K562 (cell line): ENCODE results near the gene SLC39A11. TPM values are rescaled to one million over a fixed set of nuclear protein-coding genes. Genes with fewer than 3 reads are reported as not detected.

Experiments used
- ATAC-seq: fragments of 200-7000 bp; cut with Tn5 transposase; 3 replicates; pipeline ENCODE4 v1.9.1; 2020; ENCODE audit warnings: moderate library complexity
- BruUV-seq: library from RNA; stranded (reverse); fragments of 400-500 nt; replicated peaks from 2 replicates; lab custom pipeline; 2021; lab: Mats Ljungman, UMichigan
- CTCF ChIA-PET: fragments of 300-600 bp; formaldehyde crosslinking; extraction: SDS; loops from one replicate; lab custom pipeline; 2021; ENCODE audit warnings: low intra/inter-chr PET ratio; lab: Yijun Ruan, JAX
- POLR2A ChIA-PET: fragments of 300-600, 350-650 bp; sonication (Branson Sonifier 250); formaldehyde crosslinking; extraction: SDS; loops from one replicate; lab custom pipeline; 2021; ENCODE audit warnings: antibody characterized with exemption, inconsistent platforms; lab: Yijun Ruan, JAX
- DNase-seq, 4 experiments: peaks; one replicate each; pipeline versions ENCODE4 v3.0.0 to v3.0.0-alpha.2; 2011 to 2018; ENCODE audit warnings: low spot score in 3 of 4, mixed read lengths in 3 of 4; ENCODE audit errors: extremely low read depth in 1 of 4
- FAIRE-seq: peaks from 2 replicates; lab custom pipeline; 2011; peaks lifted over from hg19 to GRCh38; lab: Jason Lieb, UNC
- H2AFZ ChIP-seq: 2 replicates; pipeline ENCODE4 v1.6.0; 2011; ENCODE audit warnings: low read depth, low read length, control low read depth, inconsistent platforms
- H3K27ac ChIP-seq: fragments of 200-600 bp; 3 replicates; pipeline ENCODE4 v1.8.0; 2011; ENCODE audit warnings: low read depth, mild to moderate bottlenecking, control low read depth, inconsistent platforms, low read length, moderate library complexity, mixed read lengths; ENCODE audit errors: extremely low read depth
- H3K27me3 ChIP-seq, 2 experiments: fragments of 300-600 bp in 1 of 2; 2 replicates in 1 of 2; 3 replicates in 1 of 2; pipeline versions ENCODE4 v1.6.0 to v1.8.0; 2011; ENCODE audit warnings: inconsistent platforms in 2 of 2, low read length in 2 of 2, mild to moderate bottlenecking in 1 of 2, mixed read lengths in 1 of 2, moderate library complexity in 1 of 2; ENCODE audit not compliant: control insufficient read depth in 2 of 2, insufficient read depth in 2 of 2
- H3K36me3 ChIP-seq: fragments of 300-600 bp; 3 replicates; pipeline ENCODE4 v1.8.0; 2011; ENCODE audit warnings: mild to moderate bottlenecking, low read length, inconsistent platforms; ENCODE audit not compliant: control insufficient read depth, insufficient read depth
- H3K4me1 ChIP-seq, 2 experiments: fragments of 200-600 bp in 1 of 2; replicated peaks in 1 of 2; 2 replicates in 1 of 2; 3 replicates in 1 of 2; pipeline versions ENCODE4 v1.5.1 to v1.8.0; 2011; ENCODE audit warnings: inconsistent platforms in 2 of 2, low read length in 2 of 2, mild to moderate bottlenecking in 1 of 2, mixed read lengths in 1 of 2, moderate library complexity in 1 of 2; ENCODE audit not compliant: control insufficient read depth in 2 of 2, insufficient read depth in 2 of 2
- H3K4me2 ChIP-seq: 2 replicates; pipeline ENCODE4 v1.6.1; 2011; ENCODE audit warnings: low read length, control low read depth, inconsistent platforms, mixed read lengths; ENCODE audit not compliant: insufficient read depth
- H3K4me3 ChIP-seq: fragments of 200-600 bp; sonication (generic), shearing (Covaris generic); 2 replicates; pipeline ENCODE4 v1.5.1; 2016; ENCODE audit warnings: control low read depth, inconsistent platforms
- H3K79me2 ChIP-seq: fragments of 200-600 bp; 3 replicates; pipeline ENCODE4 v1.8.0; 2011; ENCODE audit warnings: low read length, inconsistent platforms; ENCODE audit not compliant: control insufficient read depth, insufficient read depth
- H3K9ac ChIP-seq, 2 experiments: 2 replicates each; pipeline versions ENCODE4 v1.6.0 to v1.6.1; 2011; ENCODE audit warnings: low read depth in 2 of 2, low read length in 2 of 2, control low read depth in 1 of 2, inconsistent platforms in 1 of 2, mild to moderate bottlenecking in 1 of 2, mixed read lengths in 1 of 2; ENCODE audit not compliant: insufficient read depth in 1 of 2
- H3K9me1 ChIP-seq: one replicate; pipeline ENCODE4 v1.6.0; 2011; ENCODE audit warnings: inconsistent platforms, mild to moderate bottlenecking, low read length, moderate library complexity; ENCODE audit not compliant: control insufficient read depth, insufficient read depth
- H3K9me3 ChIP-seq: replicated peaks from 2 replicates; pipeline ENCODE4 v1.5.1; 2011; ENCODE audit warnings: low read depth, low read length, inconsistent platforms; ENCODE audit not compliant: control insufficient read depth, insufficient read depth
- H4K20me1 ChIP-seq: replicated peaks from 2 replicates; pipeline ENCODE4 v1.6.1; 2011; ENCODE audit warnings: low read length, inconsistent platforms, mixed read lengths; ENCODE audit not compliant: control insufficient read depth, insufficient read depth
- GABPB2 ChIP-seq: fragments of 250-450 bp; sonication (Bioruptor Pico); conservative IDR thresholded peaks from 2 replicates; pipeline ENCODE4 v1.5.1; 2021; ENCODE audit warnings: mild to moderate bottlenecking
- JUN ChIP-seq, 2 experiments: sonication (generic) in 1 of 2; formaldehyde crosslinking in 1 of 2; IDR thresholded peaks; 2 replicates each; pipeline versions ENCODE4 v1.6.1 to v1.8.0; 2012 to 2022; ENCODE audit warnings: borderline replicate concordance in 2 of 2, mild to moderate bottlenecking in 2 of 2, improper control_type of control experiment in 1 of 2, low read depth in 1 of 2, low read length in 1 of 2, missing genetic modification reagents in 1 of 2
- KLF1 ChIP-seq: fragments of 450-650 bp; IDR thresholded peaks from 2 replicates; pipeline ENCODE4 v1.6.1; 2016; ENCODE audit warnings: missing genetic modification characterization, missing compliant biosample characterization
- KLF6 ChIP-seq: fragments of 250-450 bp; sonication (Bioruptor Pico); IDR thresholded peaks from 2 replicates; pipeline ENCODE4 v1.4.0; 2020; ENCODE audit warnings: mild to moderate bottlenecking, moderate library complexity, borderline replicate concordance
- NR3C1 ChIP-seq: sonication (generic); formaldehyde crosslinking; IDR thresholded peaks from 2 replicates; pipeline ENCODE4 v1.8.1; 2022; ENCODE audit warnings: missing genetic modification reagents
- SMARCC2 ChIP-seq: fragments of 450-650 bp; IDR thresholded peaks from 2 replicates; pipeline ENCODE4 v1.6.1; 2017; ENCODE audit warnings: antibody characterized with exemption, moderate library complexity, mild to moderate bottlenecking, low read depth
- TRIM24 ChIP-seq, 2 experiments: fragments of 450-650 bp; IDR thresholded peaks; 2 replicates each; pipeline ENCODE4 v1.6.1; 2016
- ZNF583 ChIP-seq: fragments of 250-450 bp; sonication (Bioruptor Pico); IDR thresholded peaks from 2 replicates; pipeline ENCODE4 v1.4.0; 2020
- ZNF75A ChIP-seq: fragments of 450-650 bp; formaldehyde crosslinking; IDR thresholded peaks from 2 replicates; pipeline ENCODE4 v1.4.0; 2020; ENCODE audit warnings: mild to moderate bottlenecking
- WGBS: fragments of 100-300 bp; shearing (Covaris generic); methylation state at CpG from one replicate; pipeline ENCODE4 v1.1.6; 2016; ENCODE audit warnings: low coverage, mixed read lengths; ENCODE audit not compliant: insufficient coverage; ENCODE audit errors: missing lambda C conversion rate; 5-methylcytosine and 5-hydroxymethylcytosine counted together
- in situ Hi-C: fragments of 300-500 bp; cut with MboI; formaldehyde crosslinking; loops from 4 replicates; pipeline ENCODE4 v1.15.0; 2018; ENCODE audit warnings: inconsistent platforms, mixed read lengths
- intact Hi-C: fragments of 100-400 bp; cut with micrococcal nuclease; formaldehyde crosslinking; loops from 2 replicates; pipeline ENCODE4 v1.14.2; 2022
- polyA plus RNA-seq, 8 experiments: library from polyadenylated mRNA; depleted of rRNA in 4 of 8; stranded (reverse) in 5 of 8; unstranded in 3 of 8; fragments of >200 nt; fragmentation: Nextera tagmentation in 2 of 8; fragmentation: Illumina TruSeq in 1 of 8; extraction: Ambion mirVana in 2 of 8; extraction: Trizol in 1 of 8; gene quantifications; 2 replicates each; pipeline versions ENCODE4 v1.2.1 to v1.2.3, GENCODE V29; 2011 to 2014; ENCODE audit warnings: inconsistent platforms in 1 of 8, missing spikeins in 1 of 8
- total RNA-seq, 7 experiments: library from RNA; depleted of rRNA in 6 of 7; stranded (reverse); fragments of >200 nt in 6 of 7; fragmentation: Illumina TruSeq in 2 of 7; extraction: Trizol in 2 of 7; gene quantifications; 2 replicates each; pipeline versions ENCODE4 v1.2.1 to v1.2.3, GENCODE V29; 2011 to 2021; ENCODE audit warnings: low replicate concordance in 1 of 7
- TF ChIP-seq, protein P1 (sequence below): sonication (generic); formaldehyde crosslinking; IDR thresholded peaks from 2 replicates; pipeline ENCODE4 v1.8.0; 2022; ENCODE audit warnings: mild to moderate bottlenecking, missing genetic modification reagents

SLC39A11 gene
- total and polyA plus RNA-seq, 9 of the 15 experiments (the other 6 are each of a cell fraction or from before 2014, with no cell fraction given): 10.5 to 26.4 (median 13.4) TPM

DNA sequence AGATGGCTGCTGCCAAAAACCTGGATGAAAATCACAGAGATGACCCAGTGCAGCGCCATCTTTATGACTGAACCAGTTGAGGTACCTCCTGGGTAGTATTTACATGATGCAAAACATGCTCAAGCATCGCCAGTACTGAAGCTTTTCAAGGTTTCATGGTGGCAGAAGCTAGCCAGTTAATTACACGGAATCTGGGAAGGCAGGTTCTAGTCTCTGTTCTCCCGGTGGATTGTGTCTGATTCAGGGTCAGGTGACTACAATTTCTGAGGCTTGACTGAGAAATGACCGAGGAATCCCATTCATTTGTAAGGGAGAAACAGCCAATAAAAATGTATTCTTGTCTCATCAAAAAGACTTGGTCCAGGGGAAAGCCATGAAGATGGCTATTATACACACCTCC is 209.1 kb downstream of the SLC39A11 start (continued):
- no peak for TF ChIP-seq GABPB2
- TF ChIP-seq ZNF583 (CRISPR knock-in tag): no peak
- TF ChIP-seq, protein P1, sequence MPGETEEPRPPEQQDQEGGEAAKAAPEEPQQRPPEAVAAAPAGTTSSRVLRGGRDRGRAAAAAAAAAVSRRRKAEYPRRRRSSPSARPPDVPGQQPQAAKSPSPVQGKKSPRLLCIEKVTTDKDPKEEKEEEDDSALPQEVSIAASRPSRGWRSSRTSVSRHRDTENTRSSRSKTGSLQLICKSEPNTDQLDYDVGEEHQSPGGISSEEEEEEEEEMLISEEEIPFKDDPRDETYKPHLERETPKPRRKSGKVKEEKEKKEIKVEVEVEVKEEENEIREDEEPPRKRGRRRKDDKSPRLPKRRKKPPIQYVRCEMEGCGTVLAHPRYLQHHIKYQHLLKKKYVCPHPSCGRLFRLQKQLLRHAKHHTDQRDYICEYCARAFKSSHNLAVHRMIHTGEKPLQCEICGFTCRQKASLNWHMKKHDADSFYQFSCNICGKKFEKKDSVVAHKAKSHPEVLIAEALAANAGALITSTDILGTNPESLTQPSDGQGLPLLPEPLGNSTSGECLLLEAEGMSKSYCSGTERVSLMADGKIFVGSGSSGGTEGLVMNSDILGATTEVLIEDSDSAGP (CRISPR knock-in tag): no peak
- TF ChIP-seq SMARCC2: no peak
- TF ChIP-seq NR3C1: no peak
- no peak for TF ChIP-seq TRIM24 (IDR thresholded peaks at IDR 0.05)
- TF ChIP-seq JUN (IDR thresholded peaks at IDR 0.05; ENCODE audit: borderline replicate concordance, low read depth, low read length): no peak
- TF ChIP-seq JUN (CRISPR knock-in tag; IDR thresholded peaks at IDR 0.05; ENCODE audit: borderline replicate concordance): no peak

DNA sequence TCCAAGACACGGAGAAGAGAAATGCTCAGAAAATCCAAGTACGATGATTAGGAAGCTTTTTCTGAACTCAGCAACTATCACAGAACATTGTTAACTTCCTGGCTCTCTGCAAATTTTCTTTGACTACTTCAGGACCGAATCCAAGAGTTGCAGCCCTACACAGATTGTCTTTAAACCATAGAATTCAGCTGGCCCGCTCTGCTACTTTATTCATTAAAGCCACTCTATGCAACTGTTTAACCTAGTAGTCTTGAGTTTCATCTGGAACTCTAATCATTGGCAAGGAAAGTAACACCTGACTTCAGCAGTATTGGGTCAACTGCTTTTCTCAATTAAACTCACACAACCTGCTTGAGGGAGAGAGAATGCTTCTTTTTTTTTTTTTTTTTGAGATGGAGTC is 210.1 kb downstream of the SLC39A11 start:
- Histone ChIP-seq H3K9me3 (peaks cover 1% of the 10 kb centered on the region), H3K4me1 (no peaks in the 10 kb centered on the region), H3K36me3 (no peaks in the 10 kb centered on the region), H3K27me3 (no peaks in the 10 kb centered on the region), H3K4me3 (no peak overlapping the region), H3K4me2 (no peak overlapping the region), H2AFZ (no peak overlapping the region), H3K27ac (no peak overlapping the region)
- CTCF ChIA-PET: no interaction called here
- no peak for ATAC-seq
- in situ Hi-C loops: no loop called here
- intact Hi-C loops: no loop called here
- POLR2A ChIA-PET: no interaction called here
- TF ChIP-seq KLF6 (CRISPR knock-in tag): no peak
- no peak for TF ChIP-seq KLF1
- TF ChIP-seq ZNF75A (CRISPR knock-in tag): no peak
- TF ChIP-seq, all 486 proteins: peak for 0
- BruUV-seq: no TSS peak
- Histone ChIP-seq H4K20me1 (no peaks in the 10 kb centered on the region), H3K9me1 (no peaks in the 10 kb centered on the region), H3K9ac (no peak overlapping the region), H3K79me2 (no peaks in the 10 kb centered on the region)
- whole genome bisulfite sequencing: 83% methylated on average over 4 of the region's 4 CpGs
- no peak for DNase-seq
- FAIRE-seq: no peak
